MG63 (cell line): ENCODE data around the gene RIC3. TPM values are rescaled to one million over a fixed set of nuclear protein-coding genes. Genes with fewer than 3 reads are reported as not detected.
A peak's percentile ranks its signal among the peaks of the same experiment; 100 is the strongest.
"Not testable (repeated sequence)": the region's sequence is repeated elsewhere in the genome, so short reads cannot be mapped to it uniquely, and the experiment has no call there.

Experiments
- DNase-seq: peaks from one replicate; pipeline ENCODE4 v3.0.0-alpha.2; 2020
- H3K27me3 ChIP-seq: fragments of 250-450 bp; sonication (Bioruptor Pico); 2 replicates; pipeline ENCODE4 v1.5.1; 2020; ENCODE audit warnings: mild to moderate bottlenecking, moderate library complexity
- H3K36me3 ChIP-seq: fragments of 250-450 bp; sonication (Bioruptor Pico); 2 replicates; pipeline ENCODE4 v1.5.1; 2020; ENCODE audit warnings: mild to moderate bottlenecking, moderate library complexity
- H3K4me3 ChIP-seq: fragments of 250-450 bp; sonication (Bioruptor Pico); 2 replicates; pipeline ENCODE4 v1.5.1; 2020; ENCODE audit warnings: mild to moderate bottlenecking, moderate library complexity
- H3K9me3 ChIP-seq: fragments of 250-450 bp; sonication (Bioruptor Pico); 2 replicates; pipeline ENCODE4 v1.5.1; 2020; ENCODE audit warnings: mild to moderate bottlenecking, moderate library complexity
- total RNA-seq: library from RNA; depleted of rRNA; stranded (reverse); fragments of >200 nt; shearing (Covaris generic); gene quantifications from 2 replicates; pipeline ENCODE4 v1.2.3, GENCODE V29; 2014; ENCODE audit warnings: low replicate concordance

The RIC3 gene
- total RNA-seq, 1 experiment from 2014 or later, result not detected

- H3K36me3 ChIP-seq, result no peaks in the 10 kb centered on the region
- H3K9me3 ChIP-seq, result no peaks in the 10 kb centered on the region
- no peaks in the 10 kb centered on the region; the same call in 1 of the 2 replicates for H3K27me3 ChIP-seq
- no peak overlapping the region for H3K4me3 ChIP-seq
- no peak for DNase-seq
Observed at GRCh38 chr11:8196749-8197148, 27.9 kb upstream of the RIC3 start.

- no peak for DNase-seq
- H3K9me3 ChIP-seq, result no peaks in the 10 kb centered on the region
- no peak overlapping the region for H3K4me3 ChIP-seq
- H3K36me3 ChIP-seq, result no peaks in the 10 kb centered on the region
- no peaks in the 10 kb centered on the region; the same call in 1 of the 2 replicates for H3K27me3 ChIP-seq
Observed at GRCh38 chr11:8194956-8195355, 26.1 kb upstream of the RIC3 start.

- H3K27me3 ChIP-seq, result no peaks in the 10 kb centered on the region; the same call in 1 of the 2 replicates
- no peaks in the 10 kb centered on the region for H3K36me3 ChIP-seq
- no peak for DNase-seq
- H3K4me3 ChIP-seq, result no peak overlapping the region
- H3K9me3 ChIP-seq, result no peaks in the 10 kb centered on the region
Observed at GRCh38 chr11:8192896-8193209, 24.0 kb upstream of the RIC3 start.

- Histone ChIP-seq H3K4me3 (no peak overlapping the region), H3K27me3 (peaks cover under 1% of the 10 kb centered on the region; the same call in 1 of the 2 replicates)
Observed at GRCh38 chr11:8192016-8192895, 23.4 kb upstream of the RIC3 start.

GRCh38 chr11:8190431-8190830, 21.6 kb upstream of the RIC3 start:
- H3K36me3 ChIP-seq, result no peaks in the 10 kb centered on the region
- peaks cover 5% of the 10 kb centered on the region for H3K27me3 ChIP-seq
- DNase-seq, result no peak
- H3K4me3 ChIP-seq, result no peak overlapping the region
- no peaks in the 10 kb centered on the region; the same call in 1 of the 2 replicates for H3K9me3 ChIP-seq

More at GRCh38 chr11:8192016-8192895, 23.4 kb upstream of the RIC3 start:
- Histone ChIP-seq H3K9me3 (no peaks in the 10 kb centered on the region), H3K36me3 (no peaks in the 10 kb centered on the region)
- peak; percentile 47 for DNase-seq

GRCh38 chr11:8186429-8186828, 17.6 kb upstream of the RIC3 start:
- no peak overlapping the region for H3K4me3 ChIP-seq
- no peak for DNase-seq
- H3K27me3 ChIP-seq, result peaks cover 9% of the 10 kb centered on the region
- no peaks in the 10 kb centered on the region; the same call in 1 of the 2 replicates for H3K9me3 ChIP-seq
- H3K36me3 ChIP-seq, result no peaks in the 10 kb centered on the region

GRCh38 chr11:8183111-8183510, 14.3 kb upstream of the RIC3 start:
- Histone ChIP-seq H3K4me3 (no peak overlapping the region), H3K27me3 (peaks cover 9% of the 10 kb centered on the region), H3K9me3 (no peaks in the 10 kb centered on the region; the same call in 1 of the 2 replicates), H3K36me3 (no peaks in the 10 kb centered on the region)
- no peak for DNase-seq

GRCh38 chr11:8180469-8180868, 11.6 kb upstream of the RIC3 start:
- Histone ChIP-seq H3K4me3 (no peak overlapping the region), H3K27me3 (peaks cover 6% of the 10 kb centered on the region), H3K36me3 (no peaks in the 10 kb centered on the region), H3K9me3 (no peaks in the 10 kb centered on the region)
- no peak for DNase-seq

- peaks cover 6% of the 10 kb centered on the region for H3K27me3 ChIP-seq
- no peak for DNase-seq
Observed at GRCh38 chr11:8178297-8178696, 9.5 kb upstream of the RIC3 start.

GRCh38 chr11:8177136-8177535, 8.3 kb upstream of the RIC3 start:
- H3K4me3 ChIP-seq, result no peak overlapping the region
- no peaks in the 10 kb centered on the region for H3K9me3 ChIP-seq
- no peaks in the 10 kb centered on the region for H3K36me3 ChIP-seq
- DNase-seq, result no peak
- H3K27me3 ChIP-seq, result peaks cover 3% of the 10 kb centered on the region; the same call in 1 of the 2 replicates

More at GRCh38 chr11:8178297-8178696, 9.5 kb upstream of the RIC3 start:
- no peak overlapping the region for H3K4me3 ChIP-seq
- H3K9me3 ChIP-seq, result no peaks in the 10 kb centered on the region
- H3K36me3 ChIP-seq, result no peaks in the 10 kb centered on the region

- no peaks in the 10 kb centered on the region for H3K36me3 ChIP-seq
- no peak for DNase-seq
- no peaks in the 10 kb centered on the region for H3K9me3 ChIP-seq
- H3K27me3 ChIP-seq, result peaks cover 4% of the 10 kb centered on the region; the same call in 1 of the 2 replicates
- no peak overlapping the region for H3K4me3 ChIP-seq
Observed at GRCh38 chr11:8167796-8168195, 1.0 kb downstream of the RIC3 start.

GRCh38 chr11:8164746-8165145, 4.1 kb downstream of the RIC3 start:
- H3K9me3 ChIP-seq, result no peaks in the 10 kb centered on the region
- H3K27me3 ChIP-seq, result peaks cover 12% of the 10 kb centered on the region
- DNase-seq, result no peak
- no peaks in the 10 kb centered on the region for H3K36me3 ChIP-seq
- no peak overlapping the region for H3K4me3 ChIP-seq

- not testable (repeated sequence) for H3K4me3 ChIP-seq, H3K9me3 ChIP-seq, DNase-seq, H3K36me3 ChIP-seq
- peaks cover 12% of the 10 kb centered on the region for H3K27me3 ChIP-seq
Observed at GRCh38 chr11:8161627-8162304, 7.1 kb downstream of the RIC3 start.

- Histone ChIP-seq H3K9me3 (no peaks in the 10 kb centered on the region), H3K36me3 (no peaks in the 10 kb centered on the region), H3K27me3 (peaks cover 16% of the 10 kb centered on the region), H3K4me3 (no peak overlapping the region)
- DNase-seq, result no peak
Observed at GRCh38 chr11:8156877-8157276, 11.9 kb downstream of the RIC3 start.

GRCh38 chr11:8149726-8150125, 19.1 kb downstream of the RIC3 start:
- Histone ChIP-seq H3K27me3 (peaks cover 21% of the 10 kb centered on the region), H3K9me3 (no peaks in the 10 kb centered on the region), H3K4me3 (no peak overlapping the region), H3K36me3 (no peaks in the 10 kb centered on the region)
- no peak for DNase-seq

GRCh38 chr11:8138526-8138925, 30.3 kb downstream of the RIC3 start:
- no peak overlapping the region for H3K4me3 ChIP-seq

GRCh38 chr11:8127447-8127846, 41.4 kb downstream of the RIC3 start:
- Histone ChIP-seq H3K4me3 (no peak overlapping the region), H3K36me3 (no peaks in the 10 kb centered on the region), H3K9me3 (no peaks in the 10 kb centered on the region), H3K27me3 (peaks cover 13% of the 10 kb centered on the region)
- no peak for DNase-seq

More at GRCh38 chr11:8138526-8138925, 30.3 kb downstream of the RIC3 start:
- DNase-seq, result no peak
- peaks cover 2% of the 10 kb centered on the region; the same call in 1 of the 2 replicates for H3K27me3 ChIP-seq
- H3K9me3 ChIP-seq, result 0 out of 2 replicates have a peak, but pooled peaks cover 2% of the 10 kb centered on the region
- no peaks in the 10 kb centered on the region for H3K36me3 ChIP-seq
